ENCODE results near the gene NBPF20.
"Not testable (repeated sequence)": the region's sequence is repeated elsewhere in the genome, so short reads cannot be mapped to it uniquely, and the experiment has no call there.

- not testable (repeated sequence) for TF ChIP-seq FOXA1 (IDR thresholded peaks at IDR 0.05); L3MBTL2 (conservative IDR thresholded peaks at IDR 0.05); TARDBP (IDR thresholded peaks at IDR 0.05); LEF1 (IDR thresholded peaks at IDR 0.05; ENCODE audit: borderline replicate concordance); FOXK2 (IDR thresholded peaks at IDR 0.05); CTBP1 (IDR thresholded peaks at IDR 0.05; ENCODE audit: borderline replicate concordance); FOXM1 (IDR thresholded peaks at IDR 0.05; ENCODE audit: borderline replicate concordance)
These were observed 19.8 kb upstream of the NBPF20 start for GRCh38 chr1:145445219-145445618.
